HepG2 (cell line): ENCODE data around the gene CMTM8. TPM values are rescaled to one million over a fixed set of nuclear protein-coding genes. Genes with fewer than 3 reads are reported as not detected.

ENCODE experiments used
- KDM1A ChIP-seq: IDR thresholded peaks from 2 replicates; pipeline ENCODE4 v1.6.1; 2016; ENCODE audit warnings: missing compliant biosample characterization
- KDM3A ChIP-seq: IDR thresholded peaks from 2 replicates; pipeline ENCODE4 v1.6.1; 2018; ENCODE audit warnings: low read depth, missing compliant biosample characterization
- MATR3 ChIP-seq: sonication (generic); formaldehyde crosslinking; IDR thresholded peaks from 2 replicates; pipeline ENCODE4 v1.4.0; 2020; ENCODE audit warnings: missing genetic modification reagents
- NCOA5 ChIP-seq: sonication (generic); formaldehyde crosslinking; IDR thresholded peaks from 2 replicates; pipeline ENCODE4 v1.4.0; 2020; ENCODE audit warnings: missing genetic modification reagents
- POGZ ChIP-seq: sonication (generic); formaldehyde crosslinking; IDR thresholded peaks from 2 replicates; pipeline ENCODE4 v1.4.0; 2020; ENCODE audit warnings: mild to moderate bottlenecking, missing genetic modification reagents
- SIN3B ChIP-seq: fragments of 150-350 bp; IDR thresholded peaks from 2 replicates; pipeline ENCODE4 v1.6.1; 2014; ENCODE audit warnings: low read length
- SP5 ChIP-seq: IDR thresholded peaks from 2 replicates; pipeline ENCODE4 v1.6.1; 2016; ENCODE audit warnings: low read depth, borderline replicate concordance
- TEAD2 ChIP-seq: sonication (generic); formaldehyde crosslinking; IDR thresholded peaks from 2 replicates; pipeline ENCODE4 v1.9.0; 2021; ENCODE audit warnings: missing genetic modification reagents
- ZFP36L1 ChIP-seq: sonication (generic); formaldehyde crosslinking; IDR thresholded peaks from 2 replicates; pipeline ENCODE4 v1.8.0; 2022; ENCODE audit warnings: mild to moderate bottlenecking, missing genetic modification reagents, moderate library complexity
- ZMYM2 ChIP-seq: sonication (generic); formaldehyde crosslinking; IDR thresholded peaks from 2 replicates; pipeline ENCODE4 v1.8.0; 2022; ENCODE audit warnings: mild to moderate bottlenecking, missing genetic modification reagents
- ZNF207 ChIP-seq: fragments of 450-650 bp; IDR thresholded peaks from 2 replicates; pipeline ENCODE4 v1.6.1; 2016; ENCODE audit warnings: antibody characterized with exemption, borderline replicate concordance
- ZNF333 ChIP-seq: sonication (generic); formaldehyde crosslinking; IDR thresholded peaks from 2 replicates; pipeline ENCODE4 v1.4.0; 2020; ENCODE audit warnings: mild to moderate bottlenecking, missing genetic modification reagents, borderline replicate concordance
- ZNF383 ChIP-seq: sonication (generic); formaldehyde crosslinking; IDR thresholded peaks from 2 replicates; pipeline ENCODE4 v1.4.0; 2020; ENCODE audit warnings: missing genetic modification reagents, mild to moderate bottlenecking, borderline replicate concordance
- ZNF737 ChIP-seq: sonication (generic); formaldehyde crosslinking; IDR thresholded peaks from 2 replicates; pipeline ENCODE4 v1.5.0; 2020; ENCODE audit warnings: missing genetic modification reagents, mild to moderate bottlenecking, borderline replicate concordance
- polyA plus RNA-seq, 8 experiments: library from polyadenylated mRNA; depleted of rRNA in 3 of 8; stranded (reverse) in 7 of 8; unstranded in 1 of 8; fragments of >200 nt; fragmentation: Illumina TruSeq in 4 of 8; extraction: Trizol in 4 of 8; gene quantifications; 2 replicates each; pipeline versions ENCODE4 v1.2.1 to v1.2.3, GENCODE V29; 2011 to 2016; ENCODE audit warnings: low read depth in 4 of 8, missing spikeins in 1 of 8, mixed read lengths in 1 of 8; ENCODE audit not compliant: insufficient read depth in 1 of 8
- total RNA-seq, 5 experiments: library from RNA; depleted of rRNA; stranded (reverse); fragments of >200 nt; fragmentation: Illumina TruSeq; extraction: Trizol; gene quantifications; 2 replicates each; pipeline ENCODE4 v1.2.3, GENCODE V29; 2016; ENCODE audit warnings: low read depth in 1 of 5
- TF ChIP-seq, protein P1 (sequence below): sonication (generic); formaldehyde crosslinking; IDR thresholded peaks from 2 replicates; pipeline ENCODE4 v1.8.0; 2022; ENCODE audit warnings: missing genetic modification reagents, mild to moderate bottlenecking, borderline replicate concordance
- TF ChIP-seq, protein P2 (sequence below): sonication (generic); formaldehyde crosslinking; IDR thresholded peaks from 2 replicates; pipeline ENCODE4 v1.8.1; 2023; ENCODE audit warnings: mild to moderate bottlenecking, missing genetic modification reagents
- TF ChIP-seq, protein P3 (sequence below): sonication (generic); formaldehyde crosslinking; IDR thresholded peaks from 2 replicates; pipeline ENCODE4 v1.5.0; 2020; ENCODE audit warnings: mild to moderate bottlenecking, missing genetic modification reagents
- TF ChIP-seq, protein P4 (sequence below): sonication (generic); formaldehyde crosslinking; IDR thresholded peaks from 2 replicates; pipeline ENCODE4 v1.4.0; 2020; ENCODE audit warnings: missing genetic modification reagents
- TF ChIP-seq, protein P5 (sequence below): sonication (generic); formaldehyde crosslinking; IDR thresholded peaks from 2 replicates; pipeline ENCODE4 v1.4.0; 2020; ENCODE audit warnings: missing genetic modification reagents, borderline replicate concordance
- TF ChIP-seq, protein P6 (sequence below): sonication (generic); formaldehyde crosslinking; IDR thresholded peaks from 2 replicates; pipeline ENCODE4 v1.8.0; 2022; ENCODE audit warnings: low read depth, missing genetic modification reagents

The CMTM8 gene
- total and polyA plus RNA-seq, 2 of the 13 experiments (the other 11 are each of a cell fraction or from before 2014, with no cell fraction given) = 8.9 to 15.8 TPM

DNA sequence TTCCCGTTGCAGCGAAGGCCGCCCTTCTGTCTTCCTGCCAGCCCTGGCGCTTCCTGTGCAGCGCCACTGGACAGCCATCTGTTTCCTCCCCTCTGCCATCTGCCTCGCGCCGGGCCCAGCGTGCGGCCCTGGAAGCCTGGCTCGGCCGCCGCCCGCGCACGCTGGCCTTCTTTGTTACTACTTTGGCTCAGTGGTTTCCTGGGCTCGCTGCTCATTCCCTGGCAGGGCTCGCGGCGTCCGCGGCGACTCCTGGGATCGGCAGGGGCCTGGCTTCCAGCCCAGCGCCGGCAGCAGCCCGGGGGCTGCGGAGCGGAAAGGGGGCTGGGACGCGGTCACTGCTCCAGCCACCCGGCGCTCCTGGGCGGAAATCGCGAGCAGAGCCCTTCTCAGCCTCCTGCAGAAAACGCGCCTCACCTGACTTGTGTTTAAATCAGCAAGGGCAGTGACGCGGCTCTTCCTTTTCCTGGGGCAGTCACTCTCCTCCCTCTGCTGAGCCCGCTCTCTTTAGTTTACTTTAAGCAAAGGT, 163.1 kb downstream of the CMTM8 start (continued):
- TF ChIP-seq, protein P1, sequence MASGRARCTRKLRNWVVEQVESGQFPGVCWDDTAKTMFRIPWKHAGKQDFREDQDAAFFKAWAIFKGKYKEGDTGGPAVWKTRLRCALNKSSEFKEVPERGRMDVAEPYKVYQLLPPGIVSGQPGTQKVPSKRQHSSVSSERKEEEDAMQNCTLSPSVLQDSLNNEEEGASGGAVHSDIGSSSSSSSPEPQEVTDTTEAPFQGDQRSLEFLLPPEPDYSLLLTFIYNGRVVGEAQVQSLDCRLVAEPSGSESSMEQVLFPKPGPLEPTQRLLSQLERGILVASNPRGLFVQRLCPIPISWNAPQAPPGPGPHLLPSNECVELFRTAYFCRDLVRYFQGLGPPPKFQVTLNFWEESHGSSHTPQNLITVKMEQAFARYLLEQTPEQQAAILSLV (CRISPR knock-in tag) = no peak; the same call in 1 of the 2 replicates
- TF ChIP-seq, protein P2, sequence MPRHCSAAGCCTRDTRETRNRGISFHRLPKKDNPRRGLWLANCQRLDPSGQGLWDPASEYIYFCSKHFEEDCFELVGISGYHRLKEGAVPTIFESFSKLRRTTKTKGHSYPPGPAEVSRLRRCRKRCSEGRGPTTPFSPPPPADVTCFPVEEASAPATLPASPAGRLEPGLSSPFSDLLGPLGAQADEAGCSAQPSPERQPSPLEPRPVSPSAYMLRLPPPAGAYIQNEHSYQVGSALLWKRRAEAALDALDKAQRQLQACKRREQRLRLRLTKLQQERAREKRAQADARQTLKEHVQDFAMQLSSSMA = peak; percentile 73; the same call in 1 of the 2 replicates
- TF ChIP-seq ZFP36L1 (CRISPR knock-in tag) (no peak; the same call in 1 of the 2 replicates), ZNF207 (no peak), ZNF333 (CRISPR knock-in tag) (no peak; the same call in 1 of the 2 replicates), POGZ (peak; percentile 75), KDM3A (CRISPR knock-in tag) (peak; percentile 87), SIN3B (no peak), MATR3 (CRISPR knock-in tag) (no peak), ZMYM2 (no peak; the same call in 1 of the 2 replicates), SP5 (no peak), ZNF737 (CRISPR knock-in tag) (0 out of 2 replicates have a peak, but pooled peaks have one; percentile 85), TEAD2 (no peak), NCOA5 (CRISPR knock-in tag) (0 out of 2 replicates have a peak, but pooled peaks have one; percentile 30), KDM1A (CRISPR knock-in tag) (no peak), ZNF383 (CRISPR knock-in tag) (0 out of 2 replicates have a peak, but pooled peaks have one; percentile 39)
- TF ChIP-seq, protein P3, sequence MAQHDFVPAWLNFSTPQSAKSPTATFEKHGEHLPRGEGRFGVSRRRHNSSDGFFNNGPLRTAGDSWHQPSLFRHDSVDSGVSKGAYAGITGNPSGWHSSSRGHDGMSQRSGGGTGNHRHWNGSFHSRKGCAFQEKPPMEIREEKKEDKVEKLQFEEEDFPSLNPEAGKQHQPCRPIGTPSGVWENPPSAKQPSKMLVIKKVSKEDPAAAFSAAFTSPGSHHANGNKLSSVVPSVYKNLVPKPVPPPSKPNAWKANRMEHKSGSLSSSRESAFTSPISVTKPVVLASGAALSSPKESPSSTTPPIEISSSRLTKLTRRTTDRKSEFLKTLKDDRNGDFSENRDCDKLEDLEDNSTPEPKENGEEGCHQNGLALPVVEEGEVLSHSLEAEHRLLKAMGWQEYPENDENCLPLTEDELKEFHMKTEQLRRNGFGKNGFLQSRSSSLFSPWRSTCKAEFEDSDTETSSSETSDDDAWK = no peak
- TF ChIP-seq, protein P4, sequence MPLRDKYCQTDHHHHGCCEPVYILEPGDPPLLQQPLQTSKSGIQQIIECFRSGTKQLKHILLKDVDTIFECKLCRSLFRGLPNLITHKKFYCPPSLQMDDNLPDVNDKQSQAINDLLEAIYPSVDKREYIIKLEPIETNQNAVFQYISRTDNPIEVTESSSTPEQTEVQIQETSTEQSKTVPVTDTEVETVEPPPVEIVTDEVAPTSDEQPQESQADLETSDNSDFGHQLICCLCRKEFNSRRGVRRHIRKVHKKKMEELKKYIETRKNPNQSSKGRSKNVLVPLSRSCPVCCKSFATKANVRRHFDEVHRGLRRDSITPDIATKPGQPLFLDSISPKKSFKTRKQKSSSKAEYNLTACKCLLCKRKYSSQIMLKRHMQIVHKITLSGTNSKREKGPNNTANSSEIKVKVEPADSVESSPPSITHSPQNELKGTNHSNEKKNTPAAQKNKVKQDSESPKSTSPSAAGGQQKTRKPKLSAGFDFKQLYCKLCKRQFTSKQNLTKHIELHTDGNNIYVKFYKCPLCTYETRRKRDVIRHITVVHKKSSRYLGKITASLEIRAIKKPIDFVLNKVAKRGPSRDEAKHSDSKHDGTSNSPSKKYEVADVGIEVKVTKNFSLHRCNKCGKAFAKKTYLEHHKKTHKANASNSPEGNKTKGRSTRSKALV = peak; percentile 85
- TF ChIP-seq, protein P5, sequence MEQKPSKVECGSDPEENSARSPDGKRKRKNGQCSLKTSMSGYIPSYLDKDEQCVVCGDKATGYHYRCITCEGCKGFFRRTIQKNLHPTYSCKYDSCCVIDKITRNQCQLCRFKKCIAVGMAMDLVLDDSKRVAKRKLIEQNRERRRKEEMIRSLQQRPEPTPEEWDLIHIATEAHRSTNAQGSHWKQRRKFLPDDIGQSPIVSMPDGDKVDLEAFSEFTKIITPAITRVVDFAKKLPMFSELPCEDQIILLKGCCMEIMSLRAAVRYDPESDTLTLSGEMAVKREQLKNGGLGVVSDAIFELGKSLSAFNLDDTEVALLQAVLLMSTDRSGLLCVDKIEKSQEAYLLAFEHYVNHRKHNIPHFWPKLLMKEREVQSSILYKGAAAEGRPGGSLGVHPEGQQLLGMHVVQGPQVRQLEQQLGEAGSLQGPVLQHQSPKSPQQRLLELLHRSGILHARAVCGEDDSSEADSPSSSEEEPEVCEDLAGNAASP (CRISPR knock-in tag) = 0 out of 2 replicates have a peak, but pooled peaks have one; percentile 10
- TF ChIP-seq, protein P6, sequence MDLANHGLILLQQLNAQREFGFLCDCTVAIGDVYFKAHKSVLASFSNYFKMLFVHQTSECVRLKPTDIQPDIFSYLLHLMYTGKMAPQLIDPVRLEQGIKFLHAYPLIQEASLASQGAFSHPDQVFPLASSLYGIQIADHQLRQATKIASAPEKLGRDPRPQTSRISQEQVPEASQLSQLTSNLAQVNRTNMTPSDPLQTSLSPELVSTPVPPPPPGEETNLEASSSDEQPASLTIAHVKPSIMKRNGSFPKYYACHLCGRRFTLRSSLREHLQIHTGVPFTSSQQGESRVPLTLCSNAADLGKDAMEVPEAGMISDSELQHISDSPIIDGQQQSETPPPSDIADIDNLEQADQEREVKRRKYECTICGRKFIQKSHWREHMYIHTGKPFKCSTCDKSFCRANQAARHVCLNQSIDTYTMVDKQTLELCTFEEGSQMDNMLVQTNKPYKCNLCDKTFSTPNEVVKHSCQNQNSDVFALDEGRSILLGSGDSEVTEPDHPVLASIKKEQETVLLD (CRISPR knock-in tag) = no peak
